Fibroblast of lung (primary cell): ENCODE data around the gene PCDH12.

Source experiments
- EZH2 ChIP-seq: IDR thresholded peaks from 2 replicates; pipeline ENCODE4 v1.5.1; 2012; ENCODE audit warnings: low read length, control low read depth, mild to moderate bottlenecking; ENCODE audit errors: missing control alignments
- TF ChIP-seq, protein P1 (sequence below), 2 donors: IDR thresholded peaks in 1 of 2; conservative IDR thresholded peaks in 1 of 2; 1 replicate in 1 of 2; 2 replicates in 1 of 2; pipeline ENCODE4 v1.5.1; 2011 to 2012; ENCODE audit warnings: low read length in 2 of 2, control low read depth in 1 of 2, inconsistent platforms in 1 of 2, low read depth in 1 of 2, mild to moderate bottlenecking in 1 of 2

DNA sequence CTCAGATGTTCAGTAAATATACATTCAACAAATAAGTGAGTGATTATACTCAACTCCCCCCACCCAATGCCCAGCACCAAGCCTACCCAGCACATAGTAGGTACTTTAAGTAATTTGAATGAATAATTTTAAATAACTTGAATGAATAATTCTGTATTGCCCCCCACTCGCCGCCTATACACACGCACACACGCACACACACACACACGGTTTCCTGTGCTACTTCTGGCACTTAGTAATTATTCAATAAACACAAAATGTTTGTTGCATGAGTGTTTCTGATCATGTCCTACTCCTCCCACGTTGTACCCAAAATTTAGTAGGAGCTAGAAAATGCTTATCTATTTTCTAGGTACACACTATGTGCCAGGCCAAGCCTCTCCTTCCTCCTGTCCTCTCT is 16.2 kb downstream of the PCDH12 start:
- TF ChIP-seq, protein P1, sequence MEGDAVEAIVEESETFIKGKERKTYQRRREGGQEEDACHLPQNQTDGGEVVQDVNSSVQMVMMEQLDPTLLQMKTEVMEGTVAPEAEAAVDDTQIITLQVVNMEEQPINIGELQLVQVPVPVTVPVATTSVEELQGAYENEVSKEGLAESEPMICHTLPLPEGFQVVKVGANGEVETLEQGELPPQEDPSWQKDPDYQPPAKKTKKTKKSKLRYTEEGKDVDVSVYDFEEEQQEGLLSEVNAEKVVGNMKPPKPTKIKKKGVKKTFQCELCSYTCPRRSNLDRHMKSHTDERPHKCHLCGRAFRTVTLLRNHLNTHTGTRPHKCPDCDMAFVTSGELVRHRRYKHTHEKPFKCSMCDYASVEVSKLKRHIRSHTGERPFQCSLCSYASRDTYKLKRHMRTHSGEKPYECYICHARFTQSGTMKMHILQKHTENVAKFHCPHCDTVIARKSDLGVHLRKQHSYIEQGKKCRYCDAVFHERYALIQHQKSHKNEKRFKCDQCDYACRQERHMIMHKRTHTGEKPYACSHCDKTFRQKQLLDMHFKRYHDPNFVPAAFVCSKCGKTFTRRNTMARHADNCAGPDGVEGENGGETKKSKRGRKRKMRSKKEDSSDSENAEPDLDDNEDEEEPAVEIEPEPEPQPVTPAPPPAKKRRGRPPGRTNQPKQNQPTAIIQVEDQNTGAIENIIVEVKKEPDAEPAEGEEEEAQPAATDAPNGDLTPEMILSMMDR (conservative IDR thresholded peaks at IDR 0.05 in 1 of 2, IDR thresholded peaks at IDR 0.05 in 1 of 2; ENCODE audit: low read depth in 1 of 2, low read length in 2 of 2) = no peak
- TF ChIP-seq EZH2 = no peak
